Activated naive CD8-positive, alpha-beta T cell (primary cell): ENCODE data around the gene TBCD.

Experiments used
- H3K27ac Mint-ChIP-seq: one replicate; pipeline ENCODE4 v1.8.0; 2021; ENCODE audit warnings: mixed read lengths
- H3K27me3 Mint-ChIP-seq: one replicate; pipeline ENCODE4 v1.8.0; 2021; ENCODE audit warnings: mixed read lengths
- H3K36me3 Mint-ChIP-seq: one replicate; pipeline ENCODE4 v1.8.0; 2021; ENCODE audit warnings: mixed read lengths
- H3K4me1 Mint-ChIP-seq: one replicate; pipeline ENCODE4 v1.8.0; 2021; ENCODE audit warnings: low read depth, mixed read lengths
- H3K4me3 Mint-ChIP-seq: one replicate; pipeline ENCODE4 v1.8.0; 2021; ENCODE audit warnings: mild to moderate bottlenecking, mixed read lengths
- H3K9me3 Mint-ChIP-seq: one replicate; pipeline ENCODE4 v1.8.0; 2021; ENCODE audit warnings: low read depth, mixed read lengths

Gene TBCD

DNA sequence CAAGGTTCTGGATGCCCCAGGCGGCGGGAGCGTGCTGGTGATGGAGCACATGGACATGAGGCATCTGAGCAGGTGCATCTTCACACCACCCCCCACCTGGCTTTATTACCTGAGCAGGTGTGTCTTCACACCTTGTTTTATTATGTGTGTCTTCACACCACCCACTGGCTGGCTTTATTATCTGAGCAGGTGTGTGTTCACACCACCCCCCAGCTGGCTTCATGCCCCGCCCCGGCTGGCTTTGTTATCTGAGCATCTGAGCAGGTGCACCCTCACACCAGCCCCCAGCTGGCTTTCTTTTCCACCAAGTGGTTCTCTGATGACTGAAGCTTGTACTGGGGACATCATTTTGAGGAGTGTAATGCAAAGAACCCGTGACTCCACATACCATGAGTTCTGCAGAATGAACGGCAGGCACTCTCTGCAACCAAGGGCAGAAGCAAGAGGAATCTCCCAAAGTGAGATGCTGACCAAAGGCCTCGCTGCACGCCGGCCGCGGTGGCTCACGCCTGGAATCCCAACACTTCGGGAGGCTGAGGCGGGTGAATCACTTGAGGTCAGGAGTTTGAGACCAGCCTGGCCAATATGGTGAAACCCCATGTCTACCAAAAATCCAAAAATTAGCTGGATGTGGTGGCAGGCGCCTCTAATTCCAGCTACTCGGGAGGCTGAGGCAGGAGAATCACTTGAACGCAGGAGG lies 32.7 kb upstream of the TBCD start:
- H3K27ac Mint-ChIP-seq, result no peak overlapping the region
- peaks cover 18% of the 10 kb centered on the region for H3K4me1 Mint-ChIP-seq
- no peaks in the 10 kb centered on the region for H3K9me3 Mint-ChIP-seq
- H3K27me3 Mint-ChIP-seq, result no peaks in the 10 kb centered on the region
- H3K4me3 Mint-ChIP-seq, result peak overlapping the region; percentile 46
- H3K36me3 Mint-ChIP-seq, result no peaks in the 10 kb centered on the region

DNA sequence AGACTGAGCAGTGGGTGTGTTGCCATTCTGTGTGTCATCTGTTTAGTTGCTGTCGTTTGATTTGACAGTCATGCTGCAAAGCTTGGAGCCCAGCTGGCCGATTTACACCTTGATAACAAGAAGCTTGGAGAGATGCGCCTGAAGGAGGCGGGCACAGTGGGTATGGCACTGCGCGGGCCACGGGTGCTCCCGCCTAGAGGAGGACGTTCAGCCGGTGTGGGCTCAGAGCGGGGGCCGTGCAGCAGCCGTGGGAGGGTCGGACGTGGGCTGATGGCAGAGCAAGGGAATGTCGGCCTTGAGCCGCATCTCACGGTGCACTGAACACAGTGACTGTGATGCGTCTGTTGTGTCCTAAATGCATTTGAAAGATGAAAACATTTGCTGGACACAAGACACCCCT lies 31.7 kb upstream of the TBCD start:
- no peak overlapping the region for H3K4me3 Mint-ChIP-seq

DNA sequence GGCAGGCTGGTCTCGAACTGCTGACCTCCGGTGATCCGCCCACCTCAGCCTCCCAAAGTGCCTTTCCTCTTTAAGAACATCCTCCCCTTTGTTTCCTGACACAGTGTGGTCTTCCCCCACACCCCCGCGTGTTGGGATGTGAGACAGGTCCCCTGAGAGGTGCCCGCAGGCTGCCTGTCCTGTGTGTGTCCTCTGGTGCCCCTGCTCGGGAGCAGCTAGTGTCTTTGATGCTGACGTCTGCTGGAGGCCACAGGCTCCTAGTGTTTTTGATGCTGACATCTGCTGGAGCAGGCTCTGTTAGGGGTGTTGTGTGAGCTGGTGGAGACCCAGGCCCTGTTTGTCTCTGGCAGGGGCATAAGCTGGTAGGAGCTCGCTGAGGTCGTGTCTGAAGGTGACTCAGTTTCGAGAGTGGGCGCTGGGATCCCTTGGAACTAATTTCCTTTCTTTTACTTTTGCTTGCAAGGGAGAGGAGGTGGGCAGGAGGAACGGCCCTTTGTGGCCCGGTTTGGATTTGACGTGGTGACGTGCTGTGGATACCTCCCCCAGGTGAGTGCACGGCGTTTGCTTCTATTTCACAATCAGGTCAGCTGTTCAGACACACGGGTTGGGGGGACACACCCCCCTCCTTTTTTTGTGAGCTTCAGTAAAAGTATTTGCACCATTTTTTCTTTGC lies 29.4 kb upstream of the TBCD start:
- Mint-ChIP-seq H3K27ac (no peak overlapping the region), H3K4me3 (no peak overlapping the region), H3K36me3 (no peaks in the 10 kb centered on the region), H3K9me3 (no peaks in the 10 kb centered on the region), H3K4me1 (peaks cover 13% of the 10 kb centered on the region), H3K27me3 (no peaks in the 10 kb centered on the region)

More for the DNA sequence above, 31.7 kb upstream of the TBCD start:
- no peaks in the 10 kb centered on the region for H3K9me3 Mint-ChIP-seq
- H3K27ac Mint-ChIP-seq, result no peak overlapping the region
- H3K27me3 Mint-ChIP-seq, result no peaks in the 10 kb centered on the region
- H3K36me3 Mint-ChIP-seq, result no peaks in the 10 kb centered on the region
- H3K4me1 Mint-ChIP-seq, result peaks cover 18% of the 10 kb centered on the region

DNA sequence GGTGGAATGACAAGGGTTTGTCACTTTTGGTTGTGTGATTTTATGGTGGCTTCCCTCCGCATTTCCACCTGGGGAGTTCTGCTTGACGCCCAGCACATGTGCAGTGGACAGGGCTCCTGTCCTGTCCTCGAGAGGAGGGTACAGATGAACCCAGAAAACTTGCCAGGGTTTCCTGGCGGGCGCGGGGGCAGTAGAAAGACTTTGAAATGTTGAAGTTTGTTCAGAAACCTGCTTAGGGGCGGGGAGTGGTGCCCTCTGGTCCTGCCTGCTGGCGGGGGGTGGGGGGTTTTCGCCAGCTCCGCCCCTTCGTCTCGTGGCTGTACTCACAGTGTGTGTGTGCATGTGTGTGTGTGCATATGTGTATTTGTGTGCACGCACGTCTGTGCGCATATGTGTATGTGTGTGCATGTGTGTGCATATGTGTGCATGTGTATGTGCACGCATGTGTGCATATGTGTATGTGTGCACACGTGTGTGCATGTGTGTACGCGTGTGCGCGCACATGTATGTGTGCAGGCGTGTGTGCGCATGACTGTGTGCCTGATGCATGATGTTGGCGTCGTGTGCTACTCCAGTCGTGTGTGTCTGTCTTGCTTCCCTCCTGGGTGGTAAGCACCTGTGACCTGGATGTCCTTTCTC lies 28.6 kb upstream of the TBCD start:
- no peak overlapping the region for H3K4me3 Mint-ChIP-seq
- no peak overlapping the region for H3K27ac Mint-ChIP-seq
- H3K4me1 Mint-ChIP-seq, result peaks cover 5% of the 10 kb centered on the region
- no peaks in the 10 kb centered on the region for H3K9me3 Mint-ChIP-seq
- no peaks in the 10 kb centered on the region for H3K36me3 Mint-ChIP-seq
- H3K27me3 Mint-ChIP-seq, result no peaks in the 10 kb centered on the region

DNA sequence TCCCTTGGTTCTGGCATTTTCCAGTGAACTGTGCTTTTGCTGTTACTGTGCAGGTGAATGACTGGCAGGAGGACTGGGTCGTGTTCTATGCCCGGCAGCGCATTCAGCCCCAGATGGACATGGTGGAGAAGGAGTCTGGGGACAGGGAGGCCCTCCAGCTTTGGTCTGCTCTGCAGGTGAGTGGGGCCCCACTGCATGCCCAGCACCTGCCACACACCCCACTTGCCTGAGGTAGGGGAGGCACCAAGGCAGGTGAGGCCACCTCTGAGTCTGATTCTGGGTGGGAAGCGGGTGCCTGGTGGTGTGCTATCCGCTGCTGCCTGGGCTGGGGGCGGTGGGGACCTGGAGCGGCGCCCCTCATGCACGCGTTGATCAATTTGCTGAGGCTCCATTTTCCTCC lies 25.4 kb upstream of the TBCD start:
- H3K9me3 Mint-ChIP-seq, result no peaks in the 10 kb centered on the region
- no peak overlapping the region for H3K4me3 Mint-ChIP-seq
- H3K36me3 Mint-ChIP-seq, result peaks cover 2% of the 10 kb centered on the region
- no peak overlapping the region for H3K27ac Mint-ChIP-seq
- H3K27me3 Mint-ChIP-seq, result no peaks in the 10 kb centered on the region
- no peaks in the 10 kb centered on the region for H3K4me1 Mint-ChIP-seq

DNA sequence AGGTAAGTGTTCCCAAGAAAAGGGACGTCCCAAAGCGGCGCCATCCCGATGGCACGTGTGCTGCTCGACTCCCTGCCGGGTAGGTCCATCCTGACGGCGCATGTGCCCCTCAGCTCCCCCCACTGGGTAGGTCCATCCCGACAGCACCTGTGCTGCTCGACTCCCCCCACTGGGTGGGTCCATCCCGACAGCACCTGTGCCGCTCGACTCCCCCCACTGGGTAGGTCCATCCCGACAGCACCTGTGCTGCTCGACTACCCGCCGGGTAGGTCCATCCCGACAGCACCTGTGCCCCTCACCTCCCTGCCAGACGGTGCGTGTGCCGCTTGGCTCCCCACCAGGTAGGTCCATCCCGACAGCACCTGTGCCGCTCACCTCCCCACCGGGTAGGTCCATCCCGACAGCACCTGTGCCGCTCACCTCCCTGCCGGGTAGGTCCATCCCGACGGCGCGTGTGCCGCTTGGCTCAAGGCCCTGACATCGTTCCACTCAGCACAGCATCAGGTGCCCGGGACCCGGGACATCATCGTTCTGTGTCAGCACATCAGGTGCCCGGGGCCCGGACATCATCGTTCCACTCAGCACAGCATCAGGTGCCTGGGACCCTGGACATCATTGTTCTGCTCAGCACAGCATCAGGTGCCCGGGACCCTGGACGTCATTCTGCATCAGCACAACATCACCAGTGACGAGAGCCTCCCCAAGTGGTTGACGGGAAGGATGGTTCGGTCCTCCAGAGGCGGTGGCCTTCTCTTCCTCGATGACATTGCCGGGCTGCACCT lies 22.2 kb upstream of the TBCD start:
- no peak overlapping the region for H3K4me3 Mint-ChIP-seq
- no peaks in the 10 kb centered on the region for H3K27me3 Mint-ChIP-seq
- H3K4me1 Mint-ChIP-seq, result no peaks in the 10 kb centered on the region
- H3K36me3 Mint-ChIP-seq, result peaks cover 8% of the 10 kb centered on the region
- no peaks in the 10 kb centered on the region for H3K9me3 Mint-ChIP-seq
- H3K27ac Mint-ChIP-seq, result no peak overlapping the region

DNA sequence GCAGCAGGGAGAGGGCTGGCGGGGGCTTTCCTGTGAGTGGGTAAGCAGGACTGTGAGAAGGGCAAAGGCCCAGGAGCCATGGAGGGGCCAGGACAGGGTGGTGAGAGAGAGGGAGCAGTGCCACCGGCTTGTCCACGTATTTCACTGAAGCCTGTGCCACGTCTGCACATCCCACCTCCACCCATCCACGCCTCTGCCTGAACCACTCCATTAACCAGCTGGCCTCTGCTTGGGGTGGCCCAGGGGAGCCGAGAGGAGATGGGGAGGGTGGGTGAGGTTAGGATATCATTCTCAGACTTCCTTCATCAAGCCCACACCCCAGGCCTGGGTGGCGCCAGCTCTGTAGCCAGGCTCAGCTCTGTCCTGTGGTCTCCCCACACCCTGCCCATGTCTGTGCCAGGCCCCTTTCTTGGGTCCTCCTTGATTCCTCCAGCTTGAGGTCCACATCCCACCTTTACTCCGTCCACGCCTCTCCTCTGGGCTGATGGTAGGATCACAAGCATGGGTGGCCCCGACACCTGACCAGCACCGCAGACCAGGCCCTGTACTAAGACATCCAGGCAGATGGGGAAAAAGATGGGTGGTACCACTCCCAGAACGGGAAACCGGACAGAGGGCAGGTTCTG lies 19.6 kb upstream of the TBCD start:
- Mint-ChIP-seq H3K27me3 (no peaks in the 10 kb centered on the region), H3K27ac (no peak overlapping the region), H3K36me3 (peaks cover 8% of the 10 kb centered on the region), H3K4me1 (peaks cover 4% of the 10 kb centered on the region), H3K9me3 (no peaks in the 10 kb centered on the region), H3K4me3 (no peak overlapping the region)

DNA sequence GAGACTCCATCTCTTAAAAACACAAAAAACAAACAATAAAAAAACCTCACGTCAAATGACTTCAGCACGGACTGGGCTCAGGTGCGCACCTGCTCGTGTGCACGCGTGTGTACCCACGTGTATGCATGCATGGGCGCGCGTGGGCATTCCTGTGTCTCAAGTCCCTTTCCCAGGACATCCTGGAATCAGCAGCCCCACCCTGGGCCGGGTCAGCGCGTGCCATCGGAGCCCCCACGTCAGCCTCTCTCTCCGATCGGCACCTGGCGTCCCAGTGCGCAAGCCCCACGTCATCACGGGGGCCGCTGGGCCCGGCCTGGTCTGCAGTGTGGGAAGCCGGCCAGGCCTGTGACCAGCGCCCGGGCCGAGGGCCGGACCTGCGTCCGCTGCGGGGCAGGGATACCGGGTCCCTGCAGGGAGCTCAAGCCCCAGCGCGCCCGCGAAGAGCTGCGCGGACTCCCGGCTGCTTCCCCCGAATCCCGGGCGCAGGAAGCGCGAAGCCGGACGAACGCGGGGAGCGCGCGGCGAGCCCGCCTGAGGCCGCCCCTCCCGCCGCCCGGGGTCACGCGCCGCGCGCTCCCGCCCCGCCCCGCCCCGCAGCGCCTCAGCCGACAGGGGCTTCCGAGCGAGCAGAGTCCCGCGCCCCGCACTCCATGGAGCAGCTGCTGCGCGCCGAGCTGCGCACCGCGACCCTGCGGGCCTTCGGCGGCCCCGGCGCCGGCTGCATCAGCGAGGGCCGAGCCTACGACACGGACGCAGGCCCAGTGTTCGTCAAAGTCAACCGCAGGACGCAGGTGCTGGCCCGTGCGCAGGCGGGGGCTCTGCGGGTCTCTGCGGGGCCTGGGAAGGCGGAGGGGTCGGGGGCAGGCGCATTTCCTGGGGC lies 16.6 kb upstream of the TBCD start, which contains the start of gene FN3K:
Gene FN3K (plus strand): TSS at position 629 of the 880 bp plus-strand sequence. CDS start 22 bp downstream, at position 651.
- peaks cover 4% of the 10 kb centered on the region for H3K4me1 Mint-ChIP-seq
- H3K9me3 Mint-ChIP-seq, result no peaks in the 10 kb centered on the region
- H3K27ac Mint-ChIP-seq, result no peak within 1 kb of the TSS

DNA sequence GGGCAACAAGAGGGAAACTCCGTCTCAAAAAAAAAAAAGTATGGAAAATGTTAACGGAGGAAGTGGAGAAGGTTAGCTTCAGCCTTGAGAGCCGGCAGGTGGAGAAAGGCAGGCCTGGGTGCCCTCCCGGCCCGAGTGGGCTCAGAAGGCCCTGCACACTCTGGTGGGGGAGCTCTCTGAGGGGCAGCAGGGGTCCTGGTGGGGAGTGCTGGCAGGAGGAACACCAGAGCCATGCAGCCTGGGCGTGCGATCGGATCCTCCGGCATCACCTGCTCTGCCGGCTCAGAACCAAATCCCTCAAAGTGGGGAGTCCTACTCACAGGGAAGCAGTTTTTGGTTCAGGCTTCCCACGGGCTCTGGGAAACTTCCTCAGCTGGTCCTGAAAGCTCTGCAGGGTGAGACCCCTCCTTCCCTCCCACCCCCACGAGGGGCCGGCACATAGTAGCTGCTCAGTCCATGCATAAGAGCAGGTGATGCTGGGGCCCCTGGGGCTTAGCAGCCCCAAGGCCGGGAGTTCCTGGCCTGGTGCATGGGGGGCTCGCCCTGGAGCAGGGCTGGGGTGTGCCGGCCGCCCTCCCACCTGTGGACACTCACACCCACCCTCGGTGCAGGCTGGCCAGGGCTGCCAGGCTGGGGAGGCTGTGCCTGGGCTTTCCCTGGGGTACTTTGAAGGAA lies 15.2 kb upstream of the TBCD start:
- Mint-ChIP-seq H3K4me1 (peaks cover 4% of the 10 kb centered on the region), H3K4me3 (peak overlapping the region; percentile 79), H3K27me3 (no peaks in the 10 kb centered on the region), H3K9me3 (peaks cover 10% of the 10 kb centered on the region), H3K27ac (no peak overlapping the region), H3K36me3 (peaks cover 20% of the 10 kb centered on the region)

More for the DNA sequence above, 16.6 kb upstream of the TBCD start, which contains the start of gene FN3K:
- Mint-ChIP-seq H3K4me3 (peak within 1 kb of the TSS; percentile 79), H3K27me3 (no peaks in the 10 kb centered on the region), H3K36me3 (peaks cover 10% of the 10 kb centered on the region)

DNA sequence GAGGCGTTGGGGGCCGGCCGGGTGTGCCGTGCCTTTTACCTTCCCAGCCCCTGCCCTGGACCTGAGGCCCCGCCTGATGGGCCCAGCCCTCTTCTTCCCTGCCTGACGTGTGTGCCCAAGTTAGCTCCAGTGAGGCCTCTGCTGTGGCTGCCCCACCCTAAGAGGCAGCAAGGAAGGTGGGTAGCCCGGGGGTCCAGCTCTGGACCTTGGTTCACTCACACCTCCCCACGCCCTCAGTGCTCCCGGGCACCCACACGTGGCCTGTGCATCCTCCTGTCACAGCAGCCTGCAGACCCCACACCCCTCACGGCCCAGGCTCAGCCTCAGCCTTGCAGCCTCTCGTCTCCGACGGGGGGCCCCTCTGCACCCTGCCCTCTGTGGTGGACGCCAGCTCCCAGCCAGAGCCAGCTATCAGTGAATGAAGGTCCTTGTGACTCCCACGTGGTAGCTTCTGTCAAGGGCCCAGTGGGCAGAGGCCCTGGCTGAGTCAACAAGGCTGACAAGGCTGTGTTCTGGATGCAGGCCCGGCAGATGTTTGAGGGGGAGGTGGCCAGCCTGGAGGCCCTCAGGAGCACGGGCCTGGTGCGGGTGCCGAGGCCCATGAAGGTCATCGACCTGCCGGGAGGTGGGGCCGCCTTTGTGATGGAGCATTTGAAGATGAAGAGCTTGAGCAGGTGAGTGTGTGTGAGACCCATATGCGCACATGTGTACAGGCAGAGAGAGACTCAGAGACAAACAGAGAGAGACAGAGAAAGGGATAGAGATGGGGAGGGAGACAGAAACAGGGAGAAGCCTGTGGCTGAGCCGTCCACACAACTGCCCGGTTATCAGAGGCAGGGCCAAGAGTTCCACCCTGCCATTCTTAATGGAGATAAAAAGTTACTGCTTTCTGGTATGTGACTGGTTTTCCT lies 13.6 kb upstream of the TBCD start:
- Mint-ChIP-seq H3K4me1 (peaks cover 4% of the 10 kb centered on the region), H3K4me3 (no peak overlapping the region), H3K9me3 (peaks cover 10% of the 10 kb centered on the region), H3K36me3 (peaks cover 22% of the 10 kb centered on the region), H3K27ac (no peak overlapping the region), H3K27me3 (no peaks in the 10 kb centered on the region)

DNA sequence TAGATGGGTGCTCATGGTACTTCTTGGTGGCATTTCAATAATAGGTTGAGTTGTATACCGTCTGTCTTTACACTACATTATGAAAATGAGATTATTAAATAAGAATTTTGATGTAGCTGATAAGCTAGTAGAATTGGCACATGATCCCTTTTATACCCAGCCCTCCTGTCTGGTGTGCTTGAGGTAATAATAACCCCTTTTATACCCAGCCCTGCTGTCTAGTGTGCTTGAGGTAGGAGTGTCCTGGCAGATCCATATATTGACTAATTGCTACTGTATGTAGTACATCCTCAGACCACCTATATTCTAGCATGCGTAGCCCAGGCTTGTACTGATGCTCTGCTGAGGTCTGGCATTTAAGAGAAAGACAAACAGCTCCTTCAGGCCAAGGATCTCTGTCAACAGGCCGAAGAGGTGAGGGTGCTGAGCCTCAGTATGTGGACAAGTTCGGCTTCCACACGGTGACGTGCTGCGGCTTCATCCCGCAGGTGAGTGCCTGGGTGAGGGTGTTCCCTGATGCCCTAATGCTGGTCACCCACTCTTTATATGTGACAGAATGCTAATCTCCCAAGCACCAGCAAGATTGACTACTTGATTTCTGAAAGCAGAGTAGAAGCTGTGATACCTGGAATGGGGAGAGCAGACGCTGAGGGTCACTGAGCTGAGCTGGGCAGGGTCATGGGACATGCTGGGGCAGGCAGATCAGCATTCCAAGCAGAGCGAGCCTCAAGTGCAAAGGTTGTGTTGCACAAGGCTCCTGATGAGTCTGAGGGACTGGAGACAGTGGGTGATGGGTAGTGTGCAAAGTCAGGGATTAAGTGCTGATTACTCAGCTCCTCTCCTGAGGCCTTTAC lies 10.7 kb upstream of the TBCD start:
- Mint-ChIP-seq H3K4me3 (no peak overlapping the region), H3K36me3 (peaks cover 22% of the 10 kb centered on the region), H3K9me3 (peaks cover 15% of the 10 kb centered on the region), H3K27me3 (no peaks in the 10 kb centered on the region), H3K27ac (no peak overlapping the region), H3K4me1 (peaks cover under 1% of the 10 kb centered on the region)
